B cell (primary cell): Measurements from ENCODE around the gene RIPK3. TPM values are rescaled to one million over a fixed set of nuclear protein-coding genes. Genes with fewer than 3 reads are reported as not detected.
A peak's percentile ranks its signal among the peaks of the same experiment; 100 is the strongest.

Experiments
- ATAC-seq: fragments of 200-7000 bp; cut with Tn5 transposase; one replicate; pipeline ENCODE4 v1.10.0; 2021; ENCODE audit warnings: low read depth, mild to moderate bottlenecking, moderate number of reproducible peaks, moderate library complexity
- CTCF ChIA-PET: fragments of 350-600 bp; sonication (Branson Sonifier 250); formaldehyde crosslinking; loops from one replicate; lab custom pipeline; 2021; ENCODE audit warnings: antibody characterized with exemption, inconsistent platforms; lab: Charles Lee
- POLR2A ChIA-PET: fragments of 350-600 bp; sonication (Branson Sonifier 250); formaldehyde crosslinking; loops from one replicate; lab custom pipeline; 2021; ENCODE audit warnings: antibody characterized with exemption; lab: Charles Lee
- DNase-seq: peaks from one replicate; pipeline ENCODE4 v3.0.0; 2013
- H2AFZ ChIP-seq: 2 replicates; pipeline ENCODE4 v1.6.1; 2012; ENCODE audit warnings: mild to moderate bottlenecking, low read depth, low read length; ENCODE audit not compliant: insufficient read depth, poor library complexity, severe bottlenecking
- H3K27ac ChIP-seq, 2 donors: 1 replicate in 1 of 2; 2 replicates in 1 of 2; pipeline ENCODE4 v1.5.1; 2012 to 2013; ENCODE audit warnings: low read length in 2 of 2, mild to moderate bottlenecking in 2 of 2, moderate library complexity in 1 of 2
- H3K27me3 ChIP-seq, 4 experiments: fragments of 200-600 bp in 1 of 4; sonication (generic) in 1 of 4; replicated peaks in 1 of 4; 1 replicate in 2 of 4; 2 replicates in 2 of 4; pipeline versions ENCODE4 v1.6.1 to v1.7.0; 2013 to 2016; ENCODE audit warnings: low read length in 3 of 4, mild to moderate bottlenecking in 2 of 4, mixed read lengths in 1 of 4, moderate library complexity in 1 of 4; ENCODE audit not compliant: insufficient read depth in 4 of 4, control insufficient read depth in 3 of 4; ENCODE audit errors: control extremely low read depth in 1 of 4
- H3K36me3 ChIP-seq, 2 experiments: replicated peaks in 1 of 2; 1 replicate in 1 of 2; 2 replicates in 1 of 2; pipeline versions ENCODE4 v1.6.1 to v1.7.1; 2013; ENCODE audit warnings: low read length in 1 of 2; ENCODE audit not compliant: insufficient read depth in 2 of 2, control insufficient read depth in 1 of 2; ENCODE audit errors: control extremely low read depth in 1 of 2, extremely low read depth in 1 of 2
- H3K4me1 ChIP-seq, 2 donors: fragments of 200-600 bp in 1 of 2; sonication (generic) in 1 of 2; 1 replicate in 1 of 2; 2 replicates in 1 of 2; pipeline versions ENCODE4 v1.5.1 to v1.6.1; 2013 to 2017; ENCODE audit warnings: low read length in 2 of 2; ENCODE audit not compliant: control insufficient read depth in 2 of 2, insufficient read depth in 2 of 2
- H3K4me2 ChIP-seq: replicated peaks from 2 replicates; pipeline ENCODE3; 2012; ENCODE audit warnings: mild to moderate bottlenecking, low read depth, low read length; ENCODE audit not compliant: poor library complexity, severe bottlenecking
- H3K4me3 ChIP-seq, 5 experiments: fragments of 200-600 bp in 1 of 5; sonication (generic) in 1 of 5; 1 replicate in 3 of 5; 2 replicates in 2 of 5; pipeline versions ENCODE4 v1.5.1 to v1.7.0; 2011 to 2016; ENCODE audit warnings: low read length in 4 of 5, mild to moderate bottlenecking in 4 of 5, low read depth in 2 of 5, control low read depth in 1 of 5, moderate library complexity in 1 of 5; ENCODE audit not compliant: insufficient read depth in 1 of 5; ENCODE audit errors: control extremely low read depth in 1 of 5, extremely low read depth in 1 of 5
- H3K79me2 ChIP-seq: fragments of 200-600 bp; sonication (generic); one replicate; pipeline ENCODE4 v1.6.0; 2016; ENCODE audit warnings: low read length; ENCODE audit not compliant: control insufficient read depth, insufficient read depth
- H3K9ac ChIP-seq: fragments of 200-600 bp; sonication (generic); 2 replicates; pipeline ENCODE4 v1.6.1; 2017; ENCODE audit warnings: mild to moderate bottlenecking, low read length, moderate library complexity
- H3K9me3 ChIP-seq, 3 donors: one replicate each; pipeline versions ENCODE4 v1.6.1 to v1.7.1; 2013; ENCODE audit warnings: low read length in 2 of 3; ENCODE audit not compliant: control insufficient read depth in 2 of 3, insufficient read depth in 1 of 3; ENCODE audit errors: control extremely low read depth in 1 of 3
- H4K20me1 ChIP-seq: 2 replicates; pipeline ENCODE4 v1.6.0; 2012; ENCODE audit warnings: mild to moderate bottlenecking, low read length; ENCODE audit not compliant: insufficient read depth, control insufficient read depth, poor library complexity, severe bottlenecking
- H3K27ac Mint-ChIP-seq: one replicate; pipeline ENCODE4 v1.8.0; 2021; ENCODE audit warnings: mixed read lengths
- H3K27me3 Mint-ChIP-seq: one replicate; pipeline ENCODE4 v1.8.0; 2021; ENCODE audit warnings: mixed read lengths
- H3K4me1 Mint-ChIP-seq: one replicate; pipeline ENCODE4 v1.8.0; 2021; ENCODE audit warnings: mixed read lengths
- H3K4me3 Mint-ChIP-seq: one replicate; pipeline ENCODE4 v1.8.0; 2021; ENCODE audit warnings: mixed read lengths
- H3K9me3 Mint-ChIP-seq: one replicate; pipeline ENCODE4 v1.8.0; 2022; ENCODE audit warnings: mixed read lengths; ENCODE audit not compliant: insufficient read depth
- EZH2 ChIP-seq: IDR thresholded peaks from 2 replicates; pipeline ENCODE4 v1.6.1; 2012; ENCODE audit warnings: borderline replicate concordance, low read depth, mild to moderate bottlenecking, moderate library complexity, low read length; ENCODE audit not compliant: insufficient read depth, poor library complexity, severe bottlenecking
- WGBS: methylation state at CpG from one replicate; pipeline ENCODE4 v1.1.5; 2013; ENCODE audit warnings: missing lambda C conversion rate; ENCODE audit not compliant: insufficient coverage; 5-methylcytosine and 5-hydroxymethylcytosine counted together
- intact Hi-C: fragments of 100-400 bp; cut with micrococcal nuclease; formaldehyde crosslinking; loops from one replicate; pipeline ENCODE4 v1.10.0; 2022
- polyA plus RNA-seq: library from polyadenylated mRNA; depleted of rRNA; stranded (reverse); fragments of >200 nt; gene quantifications from 2 replicates; pipeline ENCODE4 v1.2.3, GENCODE V29; 2012
- total RNA-seq, 2 donors: library from RNA; stranded (reverse); fragments of 120-200 nt in 1 of 2; gene quantifications; 1 replicate in 1 of 2; 2 replicates in 1 of 2; pipeline versions ENCODE4 v1.2.3 to v1.2.4, GENCODE V29; 2013 to 2022
- TF ChIP-seq, protein P1 (sequence below): fragments of 200-600 bp; IDR thresholded peaks from one replicate; pipeline ENCODE4 v1.8.0; 2022; ENCODE audit warnings: antibody characterized with exemption, mild to moderate bottlenecking

The RIPK3 gene
- total and polyA plus RNA-seq, 2 donors (not counting 1 experiment from before 2014, with no cell fraction given): 65.5 to 77.6 TPM

DNA sequence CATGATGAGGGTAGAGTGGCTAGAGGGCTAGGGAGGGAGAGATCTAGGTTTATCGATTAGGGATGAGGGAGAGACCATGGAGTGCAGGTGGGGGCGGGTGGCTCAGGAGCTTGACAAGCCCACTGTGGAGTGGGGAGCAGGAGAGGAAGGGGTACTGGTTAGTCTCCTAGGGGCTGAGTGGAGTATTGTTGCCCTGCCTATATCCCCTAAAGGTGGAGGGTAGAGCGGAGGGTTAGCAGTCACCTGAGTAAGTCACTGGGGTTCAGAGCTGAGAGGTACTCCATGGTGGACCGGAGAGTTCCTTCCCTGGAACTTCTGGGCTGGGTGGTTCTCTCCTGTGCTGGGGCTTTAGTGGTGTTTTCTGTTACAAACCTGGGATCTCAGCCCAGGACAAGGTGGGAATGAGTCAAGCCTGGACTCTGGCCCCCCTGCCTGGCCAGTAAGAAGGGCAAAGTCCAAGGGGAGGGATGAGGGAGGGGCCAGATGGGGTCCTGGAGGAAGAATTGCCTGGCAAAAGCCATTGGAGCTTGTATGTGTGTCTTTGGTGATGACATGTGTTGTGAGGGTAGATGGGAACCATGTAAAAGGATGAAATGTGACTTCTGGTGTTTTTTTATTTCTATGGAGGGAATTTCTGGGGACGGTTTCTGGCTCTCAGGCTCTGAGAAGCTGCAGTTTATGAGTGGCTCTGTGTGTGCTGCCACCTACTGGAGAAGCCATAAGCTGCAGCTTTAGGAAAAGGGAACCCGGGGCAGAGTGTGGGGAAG lies 32.0 kb downstream of the RIPK3 start, which contains the start of gene CIDEB:
CIDEB (minus strand) TSS at position 403 of the 767 bp plus-strand sequence; CDS start at position 284, 119 bp downstream.
- peak; percentile 81 for DNase-seq
- 58% methylated on average over 6 of the region's 6 CpGs for WGBS
- Mint-ChIP-seq H3K9me3 (no peaks in the 10 kb centered on the region), H3K4me3 (no peak within 1 kb of the TSS), H3K27me3 (no peaks in the 10 kb centered on the region), H3K4me1 (peaks cover 38% of the 10 kb centered on the region), H3K27ac (peak within 1 kb of the TSS; percentile 51)
- H3K4me3 ChIP-seq: no peak within 1 kb of the TSS
- H3K4me2 ChIP-seq: no peak within 1 kb of the TSS
- H3K27ac ChIP-seq: no peak within 1 kb of the TSS
- intact Hi-C loops: loop anchor here (1.0 kb wide), 3 partner anchors 8 to 91 kb away; partner anchors contain the start of genes DHRS1, MDP1, NOP9 and RABGGTA
- TF ChIP-seq, protein P1, sequence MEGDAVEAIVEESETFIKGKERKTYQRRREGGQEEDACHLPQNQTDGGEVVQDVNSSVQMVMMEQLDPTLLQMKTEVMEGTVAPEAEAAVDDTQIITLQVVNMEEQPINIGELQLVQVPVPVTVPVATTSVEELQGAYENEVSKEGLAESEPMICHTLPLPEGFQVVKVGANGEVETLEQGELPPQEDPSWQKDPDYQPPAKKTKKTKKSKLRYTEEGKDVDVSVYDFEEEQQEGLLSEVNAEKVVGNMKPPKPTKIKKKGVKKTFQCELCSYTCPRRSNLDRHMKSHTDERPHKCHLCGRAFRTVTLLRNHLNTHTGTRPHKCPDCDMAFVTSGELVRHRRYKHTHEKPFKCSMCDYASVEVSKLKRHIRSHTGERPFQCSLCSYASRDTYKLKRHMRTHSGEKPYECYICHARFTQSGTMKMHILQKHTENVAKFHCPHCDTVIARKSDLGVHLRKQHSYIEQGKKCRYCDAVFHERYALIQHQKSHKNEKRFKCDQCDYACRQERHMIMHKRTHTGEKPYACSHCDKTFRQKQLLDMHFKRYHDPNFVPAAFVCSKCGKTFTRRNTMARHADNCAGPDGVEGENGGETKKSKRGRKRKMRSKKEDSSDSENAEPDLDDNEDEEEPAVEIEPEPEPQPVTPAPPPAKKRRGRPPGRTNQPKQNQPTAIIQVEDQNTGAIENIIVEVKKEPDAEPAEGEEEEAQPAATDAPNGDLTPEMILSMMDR: peak; percentile 90
- no peak for TF ChIP-seq EZH2
- no peak for ATAC-seq
- H3K79me2 ChIP-seq: peaks cover 25% of the 10 kb centered on the region
- ChIA-PET POLR2A (interaction anchor here (0.8 to 1.6 kb wide), 3 partner anchors 8 to 66 kb away, joined by 4 to 12 read pairs (median 6); partner anchors contain the start of genes DHRS1, NOP9 and TINF2), CTCF (interaction anchor here (0.7 to 9.4 kb wide), 50 partner anchors 10 to 688 kb away, joined by 3 to 116 read pairs (median 4); partner anchors contain the start of genes CBLN3, CHMP4A, DCAF11 and DHRS1)
- peaks cover 32% of the 10 kb centered on the region for H4K20me1 ChIP-seq
- no peak within 1 kb of the TSS for H3K9ac ChIP-seq
- H3K4me1 ChIP-seq: peaks cover 22 to 36% of the 10 kb centered on the region in 2 donors
- peaks cover 3 to 58% of the 10 kb centered on the region in 2 experiments for H3K36me3 ChIP-seq
- H2AFZ ChIP-seq: no peak within 1 kb of the TSS
- H3K27me3 ChIP-seq: no peaks in the 10 kb centered on the region
- no peaks in the 10 kb centered on the region for H3K9me3 ChIP-seq

GRCh38 chr14:24307156-24307574 lies 32.6 kb downstream of the RIPK3 start:
- Histone ChIP-seq H3K4me2 (no peak overlapping the region), H4K20me1 (peaks cover 32% of the 10 kb centered on the region), H3K9me3 (no peaks in the 10 kb centered on the region), H3K4me1 (peaks cover 17 to 30% of the 10 kb centered on the region in 2 donors), H3K9ac (no peak overlapping the region), H3K36me3 (peaks cover 3 to 63% of the 10 kb centered on the region in 2 experiments), H2AFZ (no peak overlapping the region), H3K27ac (no peak overlapping the region), H3K27me3 (no peaks in the 10 kb centered on the region), H3K79me2 (peaks cover 29% of the 10 kb centered on the region), H3K4me3 (no peak overlapping the region)
- Mint-ChIP-seq H3K27me3 (no peaks in the 10 kb centered on the region), H3K27ac (no peak overlapping the region), H3K9me3 (no peaks in the 10 kb centered on the region), H3K4me3 (no peak overlapping the region), H3K4me1 (peaks cover 32% of the 10 kb centered on the region)
- ChIA-PET POLR2A (no interaction called here), CTCF (interaction anchor here (0.7 to 9.4 kb wide), 31 partner anchors 9 to 687 kb away, joined by 3 to 116 read pairs (median 9); partner anchors contain the start of genes CBLN3, CHMP4A, DHRS1 and EMC9)
- DNase-seq (no peak), ATAC-seq (no peak)
- 88% methylated on average over 11 of the region's 11 CpGs for WGBS
- intact Hi-C loops: no loop called here
- no peak for TF ChIP-seq EZH2
- TF ChIP-seq, protein P1: no peak
